NCI-H1092 (cell line): Measurements from ENCODE around the gene PRKN.

ENCODE experiments used
- DNase-seq: peaks from one replicate; lab custom pipeline; 2025; lab: John Stamatoyannopoulos, UW

The PRKN gene

DNA sequence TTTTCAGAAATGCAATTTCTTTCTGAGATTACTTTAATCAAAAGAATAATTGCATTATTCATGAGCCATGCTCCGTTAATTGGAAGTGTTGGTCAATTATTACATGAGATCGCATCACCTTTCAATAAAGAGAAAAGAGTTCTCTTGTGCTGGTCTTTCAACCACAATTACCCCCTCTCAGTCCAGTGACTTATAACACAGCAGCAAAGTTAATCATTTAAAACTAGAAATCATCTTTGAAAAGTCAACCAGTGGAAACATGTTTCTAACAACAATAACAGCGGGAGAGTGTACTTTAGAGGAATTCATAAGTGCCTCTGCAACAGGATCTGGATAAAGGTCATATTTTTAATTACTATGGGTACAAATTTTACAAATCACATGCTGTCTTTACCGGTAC lies 1069.4 kb downstream of the PRKN start:
- DNase-seq: no peak

DNA sequence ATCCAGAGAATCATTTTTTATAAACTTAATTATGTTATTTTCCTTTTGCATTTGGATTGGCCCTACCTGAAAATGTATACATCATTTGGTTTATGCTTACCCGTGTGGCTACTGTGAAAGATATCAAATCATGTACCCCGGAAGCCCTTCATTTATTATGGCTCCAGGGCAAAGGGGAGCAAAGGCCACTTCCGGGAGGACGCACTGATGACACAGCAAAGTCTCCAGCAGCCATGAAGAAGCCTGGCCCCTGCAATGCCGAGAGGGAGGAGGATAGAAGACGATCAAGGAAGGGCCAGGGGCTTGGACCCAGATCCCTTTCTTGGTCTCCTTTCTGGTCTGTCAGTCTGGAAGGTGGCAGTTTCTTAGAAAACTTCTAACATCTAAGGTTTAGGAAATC lies 1073.4 kb downstream of the PRKN start:
- no peak for DNase-seq

DNA sequence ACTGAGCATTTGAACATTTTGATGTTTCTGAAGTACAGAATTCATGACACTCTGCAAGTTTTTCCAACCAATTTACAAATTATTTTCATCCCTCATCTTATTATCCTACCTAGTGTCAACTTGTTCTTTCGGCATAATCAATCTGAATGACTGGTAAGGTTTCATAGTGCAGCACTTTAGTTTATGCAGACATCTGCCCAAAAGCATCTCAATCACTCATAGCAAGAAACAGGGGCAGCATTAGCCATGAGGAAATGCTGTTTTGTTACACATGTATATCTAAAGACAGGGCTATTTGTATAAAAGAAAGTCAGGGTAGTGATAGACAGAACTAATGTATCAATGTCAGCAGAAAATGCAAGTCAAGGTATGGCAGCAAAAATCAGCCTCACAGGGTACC lies 1075.6 kb downstream of the PRKN start:
- no peak for DNase-seq

DNA sequence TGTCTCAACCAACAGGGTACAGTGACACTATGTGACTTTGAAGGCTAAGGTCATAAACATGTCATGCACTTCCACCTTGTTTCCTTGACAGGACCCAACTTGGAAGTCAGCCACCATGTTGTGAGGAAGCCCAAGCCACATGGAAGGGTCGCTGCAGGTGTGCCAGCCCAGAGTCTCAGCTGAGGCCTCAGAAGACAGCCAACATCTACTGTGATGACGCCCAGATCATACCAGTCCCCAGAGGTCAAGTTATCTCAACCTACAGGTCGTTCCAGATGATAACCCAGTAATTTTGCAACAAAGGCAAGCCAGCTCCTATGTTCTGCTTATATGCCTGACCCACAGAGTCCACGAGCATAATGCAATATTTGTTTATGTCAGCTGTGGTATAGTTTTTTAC lies 1077.7 kb downstream of the PRKN start:
- no peak for DNase-seq

DNA sequence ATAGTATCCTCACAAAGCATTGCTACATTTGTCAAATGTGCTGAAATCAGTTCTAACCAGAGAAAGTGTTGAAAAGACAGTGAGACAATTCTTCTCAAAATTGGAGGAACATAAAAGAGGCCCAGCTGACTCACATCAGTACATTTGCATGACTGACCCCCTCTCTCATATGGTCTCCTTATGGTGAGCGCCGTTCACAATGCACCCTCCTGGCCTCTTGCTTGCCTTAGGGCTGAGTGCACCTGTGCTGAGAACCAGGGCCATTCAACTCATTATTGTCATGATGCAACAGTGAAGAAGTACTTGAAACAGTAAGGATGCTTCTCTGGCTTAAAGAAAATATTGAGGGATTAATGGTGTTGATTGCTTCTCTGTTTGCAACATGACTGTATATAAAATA lies 1078.5 kb downstream of the PRKN start:
- DNase-seq: no peak

DNA sequence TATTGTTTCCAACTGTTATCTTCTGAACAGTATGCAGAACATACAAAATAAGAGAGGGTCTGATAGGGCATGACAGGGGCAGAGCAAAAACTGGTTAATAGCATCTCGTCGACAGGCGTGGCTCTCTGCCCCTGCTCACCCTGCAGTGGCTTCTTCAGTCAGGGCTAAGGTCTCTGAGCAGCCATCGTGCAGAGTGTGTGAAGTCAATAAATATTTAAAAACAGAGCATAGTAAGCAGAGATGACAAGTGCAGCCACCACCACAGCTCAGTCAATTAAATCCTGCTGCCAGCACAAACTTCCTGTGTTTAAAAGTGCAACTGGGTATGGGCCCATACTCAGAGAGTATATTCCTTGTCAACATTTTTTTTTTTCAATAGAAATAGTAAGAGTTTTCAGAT lies 1080.3 kb downstream of the PRKN start:
- no peak for DNase-seq

DNA sequence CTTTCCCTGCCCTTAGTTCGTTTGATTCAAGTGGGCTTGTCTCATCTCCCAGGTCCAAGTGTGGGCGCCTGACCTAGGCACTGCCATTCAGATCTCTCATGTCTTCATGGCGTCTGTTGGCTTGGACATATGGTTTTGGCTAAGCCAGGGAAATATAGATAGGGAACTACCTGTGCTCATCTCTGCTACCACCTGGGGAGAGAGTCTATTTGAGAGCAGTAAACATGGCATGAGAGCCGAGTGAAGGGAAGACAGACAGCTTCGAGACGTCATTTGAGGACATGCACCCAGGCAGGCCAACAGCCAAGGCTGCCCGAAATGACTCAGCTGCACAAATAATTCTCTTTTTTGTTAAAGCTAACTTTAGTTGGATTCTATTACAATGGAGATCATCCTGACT lies 1083.0 kb downstream of the PRKN start:
- no peak for DNase-seq

DNA sequence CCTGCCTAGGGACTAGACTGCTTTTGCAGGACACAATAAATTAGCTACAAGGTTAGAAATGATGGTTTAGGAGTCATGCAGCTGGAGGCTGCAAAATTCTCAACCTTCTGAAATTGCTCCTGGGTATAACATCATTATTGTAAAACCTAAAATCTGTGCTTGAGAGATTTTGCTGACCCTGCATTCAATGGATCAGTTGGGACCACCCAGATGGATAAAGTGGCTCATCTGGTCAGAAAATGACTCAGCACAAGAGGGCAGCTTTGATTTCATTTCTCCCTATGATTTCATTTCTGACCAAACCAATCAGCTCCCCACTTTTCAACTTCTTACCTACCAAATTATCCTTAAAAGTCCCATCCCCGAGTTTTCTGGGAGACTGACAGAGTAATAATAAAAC lies 1086.4 kb downstream of the PRKN start:
- DNase-seq: no peak

DNA sequence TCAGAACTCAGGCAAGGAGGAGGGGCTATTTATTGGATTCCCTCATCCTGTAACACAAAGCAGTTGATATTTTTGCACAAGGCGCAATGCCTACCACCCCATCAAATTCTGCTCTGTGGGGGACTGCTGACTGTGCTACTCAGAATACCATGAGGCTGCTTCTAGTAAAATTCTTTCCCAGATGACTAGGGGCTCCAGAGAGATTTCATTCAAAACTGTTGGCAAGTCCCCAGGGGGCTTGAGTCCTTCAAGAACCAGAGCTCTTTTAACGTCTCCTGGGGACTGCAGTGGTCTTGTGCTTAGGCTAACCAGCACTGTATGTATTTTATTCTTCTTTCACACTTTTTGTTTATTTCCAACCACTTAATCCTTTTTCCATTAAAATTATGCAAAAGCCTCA lies 1087.8 kb downstream of the PRKN start:
- no peak for DNase-seq

DNA sequence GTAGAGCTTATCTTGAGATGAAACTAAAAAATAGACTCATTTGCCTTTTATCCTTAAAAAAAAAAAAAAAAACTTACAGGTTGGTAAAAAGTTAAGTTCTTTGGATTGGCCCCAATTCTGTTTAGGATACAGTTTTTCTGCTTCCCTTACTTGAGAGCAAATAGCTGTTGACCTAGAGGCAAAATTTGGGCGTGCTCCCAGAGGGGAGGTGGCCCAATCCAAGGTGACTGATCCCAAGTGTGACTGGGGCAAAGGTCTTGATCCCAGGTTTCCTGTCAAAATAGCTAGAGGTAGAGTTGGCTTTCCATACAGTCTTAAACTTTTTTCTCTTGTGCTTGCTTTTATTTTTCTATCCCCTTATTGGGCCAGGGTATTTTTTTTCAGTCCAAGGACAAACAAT lies 1089.9 kb downstream of the PRKN start:
- DNase-seq: no peak

DNA sequence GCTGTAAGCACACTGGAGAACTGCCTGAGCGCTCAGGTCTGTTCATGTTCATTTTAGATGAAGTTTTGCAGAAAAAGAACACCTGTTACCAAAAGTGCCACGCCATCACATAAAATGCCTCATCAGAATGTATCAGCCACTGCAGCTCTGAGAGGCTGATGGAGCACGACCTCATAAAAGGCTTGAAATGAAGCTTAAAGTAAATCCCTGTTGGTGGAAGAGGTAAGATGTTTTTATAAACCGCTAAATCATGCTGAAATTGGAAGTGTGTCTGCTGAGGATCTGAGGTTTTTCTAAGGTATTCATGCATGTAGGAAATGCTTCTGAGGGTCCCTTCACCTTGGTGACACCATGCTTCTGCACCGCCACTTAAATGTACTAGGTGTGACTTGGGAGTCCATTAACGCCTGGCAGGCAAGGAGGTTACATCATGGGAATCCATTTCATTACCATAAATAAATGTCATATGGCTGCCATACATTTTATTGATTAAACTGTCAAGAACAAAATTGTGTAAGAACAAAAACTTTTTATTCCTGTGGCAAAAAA lies 1090.6 kb downstream of the PRKN start:
- no peak for DNase-seq

DNA sequence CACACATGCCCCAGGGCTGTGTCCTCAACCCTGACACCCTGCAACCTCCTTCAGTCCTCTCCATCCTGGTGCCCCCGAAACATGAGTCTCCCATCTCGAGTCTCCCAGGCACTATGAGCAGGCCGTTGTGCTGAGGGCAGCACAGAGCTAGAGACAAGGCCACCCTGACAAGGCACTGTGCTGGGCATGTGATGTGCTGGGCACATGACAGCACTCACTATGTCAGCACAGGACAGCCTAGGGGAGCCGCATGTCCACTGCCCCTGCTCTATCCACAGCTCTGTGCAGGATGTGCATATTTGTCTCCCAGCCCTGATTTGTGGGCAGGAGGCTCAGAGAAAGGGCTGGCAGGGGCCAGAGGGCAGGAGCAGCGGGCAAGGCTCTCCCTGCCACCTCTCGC lies 1091.6 kb downstream of the PRKN start:
- no peak for DNase-seq

DNA sequence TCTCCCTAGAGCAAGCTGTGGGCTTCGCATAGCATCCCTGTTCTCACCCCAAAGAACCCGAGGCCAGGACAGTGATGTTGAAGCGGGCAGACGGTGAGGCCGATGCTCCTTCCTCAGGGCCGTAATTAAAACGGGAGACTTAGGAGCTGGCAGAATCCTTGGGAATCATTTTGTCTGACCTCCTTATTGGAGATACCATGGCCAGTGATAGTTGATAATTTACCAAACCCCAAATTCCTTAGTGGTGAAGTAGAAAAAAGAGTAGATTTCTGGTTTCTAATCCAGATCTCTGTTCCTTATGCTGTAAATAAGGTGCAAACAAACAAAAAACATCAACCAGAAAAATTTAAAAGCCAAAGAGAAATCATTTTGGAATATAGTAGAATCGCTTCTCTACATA lies 1092.7 kb downstream of the PRKN start:
- no peak for DNase-seq

DNA sequence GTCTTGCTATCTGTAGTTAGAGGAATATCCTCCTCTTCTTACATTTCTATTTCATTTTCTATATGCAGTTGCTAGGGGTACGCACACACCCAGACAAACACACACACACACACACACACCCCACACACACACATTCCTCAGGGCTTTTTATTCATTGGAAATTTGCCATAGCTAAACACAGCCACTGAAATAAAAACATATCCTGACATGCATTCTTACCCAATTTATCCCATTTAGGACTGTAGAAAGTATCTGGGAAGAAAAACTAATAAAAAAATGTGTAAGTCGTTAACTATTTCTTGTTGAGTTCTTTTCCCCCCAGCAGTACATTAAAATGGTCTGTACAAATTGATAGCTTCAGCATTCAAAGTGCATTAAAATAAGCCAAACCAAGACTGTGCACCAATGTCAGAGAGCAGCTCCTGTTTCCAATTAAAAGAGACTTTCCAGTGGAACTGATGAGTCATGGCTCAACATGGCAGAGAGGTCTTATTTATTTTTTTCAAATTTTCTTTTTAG lies 1095.8 kb downstream of the PRKN start:
- DNase-seq: no peak

DNA sequence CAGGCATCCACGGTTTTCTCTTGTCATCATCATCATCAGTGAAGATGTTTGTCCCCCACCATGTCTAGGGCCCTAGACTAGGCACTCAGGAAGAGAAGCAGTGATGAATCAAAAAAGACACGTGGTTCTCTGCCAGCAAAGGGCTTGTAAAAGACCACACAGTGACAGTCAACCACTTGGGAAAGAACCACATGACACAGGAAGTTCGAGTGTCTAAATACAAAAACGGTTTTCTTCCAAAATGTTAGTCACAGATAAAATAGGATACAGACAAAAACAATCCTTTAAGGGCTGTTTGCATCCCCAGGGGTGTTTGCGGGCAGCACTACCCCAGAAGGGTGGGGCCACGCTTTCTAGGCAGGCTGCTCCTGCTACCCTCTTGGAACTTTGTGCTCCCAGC lies 1096.9 kb downstream of the PRKN start:
- no peak for DNase-seq

DNA sequence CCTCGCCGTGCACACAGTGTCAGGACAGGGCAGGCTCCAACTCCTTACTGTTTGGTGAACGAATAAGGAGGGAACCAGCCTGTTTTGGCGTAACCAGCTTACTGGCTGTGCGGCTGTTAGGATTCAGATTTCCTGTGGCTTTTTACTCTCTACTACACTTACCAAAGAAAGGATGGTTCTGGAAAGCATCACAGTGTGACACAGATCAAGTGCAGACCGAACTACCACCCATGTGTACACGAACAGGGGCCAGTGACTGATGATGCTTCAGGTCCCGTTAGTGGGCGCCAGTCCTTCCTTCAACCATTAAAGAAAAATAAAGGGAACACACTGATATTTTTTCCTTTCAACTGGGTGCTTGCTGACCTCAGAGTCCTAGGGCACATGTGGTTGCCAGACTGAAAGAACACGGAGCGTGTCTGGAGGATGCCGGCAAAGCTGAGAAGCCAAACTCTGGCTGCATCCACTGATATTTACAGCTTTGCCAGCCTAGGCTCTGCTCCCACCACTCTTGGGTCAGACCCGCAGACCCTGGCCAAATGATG lies 1101.4 kb downstream of the PRKN start:
- DNase-seq: no peak

DNA sequence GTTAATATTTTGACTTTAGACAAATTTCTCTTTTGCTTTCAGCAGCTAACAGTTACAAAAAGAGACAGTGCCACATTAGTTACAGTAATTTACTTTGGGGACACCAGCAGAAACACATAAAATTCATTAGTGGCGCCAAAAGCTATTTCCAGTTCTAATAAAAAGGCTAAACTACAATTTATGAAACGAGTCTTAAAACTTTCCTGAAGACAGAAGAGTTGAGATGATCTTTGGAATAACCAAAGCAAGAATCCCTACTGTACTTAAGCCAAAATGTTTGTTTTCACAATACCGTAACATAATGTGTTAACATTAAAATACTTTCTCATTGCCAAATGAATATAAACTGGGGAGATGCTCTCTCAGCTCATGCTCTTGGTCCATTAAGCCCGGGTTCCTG lies 1103.5 kb downstream of the PRKN start:
- DNase-seq: no peak

DNA sequence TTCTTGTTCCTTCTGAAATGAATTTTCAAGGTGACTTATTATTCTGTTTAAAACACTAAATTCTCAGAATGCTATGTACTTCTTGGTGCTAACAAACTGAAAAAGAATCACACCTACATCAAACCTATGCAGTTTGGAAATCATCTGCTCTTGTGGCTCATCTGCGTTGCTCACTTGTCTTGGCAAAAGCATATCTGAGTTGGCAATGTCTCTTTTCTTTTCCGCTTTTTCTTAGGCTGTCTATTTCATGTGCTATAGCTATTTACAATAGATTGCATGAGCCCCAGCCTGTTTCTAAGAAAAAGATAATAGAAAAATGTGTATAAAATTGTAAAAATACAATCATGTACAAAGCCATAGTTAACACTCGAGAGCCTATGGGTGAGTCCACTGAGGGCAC lies 1104.8 kb downstream of the PRKN start:
- no peak for DNase-seq

DNA sequence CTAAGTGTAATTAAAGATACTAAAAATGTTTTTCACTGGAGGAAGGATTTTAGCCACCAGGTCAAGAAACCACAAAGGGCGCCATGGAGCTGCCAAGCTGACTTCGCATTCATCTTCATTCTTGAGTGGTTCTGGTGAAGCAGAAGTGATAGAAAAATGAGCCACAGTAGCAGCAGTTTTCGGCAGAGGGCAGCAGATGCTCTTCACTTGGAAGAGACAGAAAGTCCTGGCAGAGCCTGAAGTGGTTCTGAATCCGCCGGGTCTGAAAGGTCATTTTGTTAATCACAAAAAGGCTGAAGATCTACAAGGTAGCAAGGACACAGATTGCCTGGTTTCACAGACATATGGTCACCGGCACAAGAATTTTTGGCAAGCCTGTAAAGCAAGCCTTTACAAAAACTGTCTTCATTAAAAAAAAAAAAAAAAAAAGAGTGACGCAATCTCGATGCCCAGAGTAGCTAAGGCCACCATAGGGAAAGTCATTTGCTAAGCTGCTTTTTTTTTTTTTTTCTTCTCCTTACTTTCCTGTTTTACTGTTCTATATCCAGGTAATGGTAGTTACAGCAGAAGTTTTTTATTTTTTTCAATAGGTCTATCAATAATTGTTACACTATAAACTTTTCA lies 1108.6 kb downstream of the PRKN start:
- DNase-seq: peak; percentile 83

DNA sequence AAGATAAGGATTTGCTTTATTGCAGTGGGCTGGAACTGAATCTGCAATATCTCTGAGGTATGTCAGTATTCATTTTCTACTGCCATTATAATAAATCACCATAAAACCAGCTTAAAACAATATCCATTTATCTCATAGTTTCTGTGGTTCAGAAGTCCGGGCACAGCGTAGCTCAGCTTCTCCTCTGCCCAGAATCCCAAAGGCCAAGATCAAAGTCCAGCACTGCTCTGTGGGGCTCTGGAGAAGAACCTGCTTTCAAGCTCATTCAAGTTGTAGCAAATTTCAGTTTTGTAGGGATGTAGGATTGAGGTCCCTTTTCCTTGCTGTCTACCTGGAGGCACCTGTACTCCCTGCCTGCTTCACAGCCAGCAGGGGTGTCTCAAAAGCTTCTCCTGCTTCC lies 1113.9 kb downstream of the PRKN start:
- no peak for DNase-seq

DNA sequence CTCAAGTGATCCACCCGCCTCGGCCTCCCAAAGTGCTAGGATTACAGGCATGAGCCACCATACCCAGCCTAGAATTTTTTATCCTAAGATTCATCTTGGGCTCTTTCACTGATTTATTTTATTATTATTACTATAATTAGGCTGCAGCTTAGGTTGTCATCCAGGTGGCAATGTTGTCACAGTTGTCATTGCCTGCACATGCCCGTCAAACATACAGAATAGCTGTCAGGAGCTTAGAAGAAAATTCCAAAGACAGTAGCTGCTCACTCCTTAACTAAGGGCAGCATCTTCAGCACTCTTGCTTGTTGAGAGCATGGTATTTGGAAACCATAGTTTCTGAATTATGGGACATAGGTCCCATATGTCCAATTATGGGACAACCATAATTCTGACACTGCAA lies 1118.8 kb downstream of the PRKN start:
- DNase-seq: no peak

DNA sequence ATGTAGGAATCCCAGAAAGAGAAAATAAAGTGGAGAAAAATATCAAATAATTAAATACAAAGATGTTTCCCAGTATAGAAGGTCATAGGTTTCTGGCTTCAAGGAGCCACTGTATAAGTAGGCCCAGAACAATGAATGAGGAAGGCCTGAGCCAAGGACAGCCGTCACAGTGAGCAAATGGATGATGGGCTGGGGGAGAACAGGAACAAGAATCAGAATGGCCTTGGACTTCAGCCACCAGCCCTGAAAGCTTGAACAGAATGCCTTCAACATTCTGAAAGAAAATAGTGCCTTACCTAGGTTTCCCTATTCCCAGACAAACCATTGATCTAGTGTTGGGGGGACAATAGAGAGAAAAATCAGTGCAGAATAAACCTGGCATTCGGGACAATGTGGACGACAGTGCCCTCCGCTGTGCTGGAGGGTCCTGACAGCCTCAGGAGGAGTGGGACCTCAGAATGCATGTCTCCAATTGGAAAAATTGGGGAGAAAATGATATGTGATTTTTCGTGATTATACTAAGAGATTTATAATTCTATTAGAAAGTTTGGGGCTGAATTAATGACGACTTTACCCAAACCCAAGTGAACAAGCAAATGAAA lies 1119.8 kb downstream of the PRKN start:
- DNase-seq: no peak

DNA sequence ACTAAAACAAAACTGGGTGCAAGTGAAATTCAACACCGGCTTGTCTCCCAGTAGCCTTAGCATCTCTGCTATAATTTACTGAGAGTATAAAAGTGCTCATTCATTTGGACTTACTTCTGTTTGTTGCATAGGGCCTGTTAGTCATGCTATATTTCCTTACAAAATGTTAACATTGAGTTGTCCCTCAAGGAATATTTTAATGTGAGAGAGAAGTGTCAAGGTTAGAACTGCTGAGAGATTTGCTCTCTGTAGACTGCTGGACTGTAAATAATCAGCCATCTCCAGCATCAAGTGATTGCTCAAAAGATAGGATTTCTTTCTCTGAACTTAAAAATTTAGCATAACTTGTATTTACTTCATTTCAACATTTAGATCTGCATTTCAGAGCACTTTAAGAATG lies 1125.2 kb downstream of the PRKN start:
- DNase-seq: no peak

DNA sequence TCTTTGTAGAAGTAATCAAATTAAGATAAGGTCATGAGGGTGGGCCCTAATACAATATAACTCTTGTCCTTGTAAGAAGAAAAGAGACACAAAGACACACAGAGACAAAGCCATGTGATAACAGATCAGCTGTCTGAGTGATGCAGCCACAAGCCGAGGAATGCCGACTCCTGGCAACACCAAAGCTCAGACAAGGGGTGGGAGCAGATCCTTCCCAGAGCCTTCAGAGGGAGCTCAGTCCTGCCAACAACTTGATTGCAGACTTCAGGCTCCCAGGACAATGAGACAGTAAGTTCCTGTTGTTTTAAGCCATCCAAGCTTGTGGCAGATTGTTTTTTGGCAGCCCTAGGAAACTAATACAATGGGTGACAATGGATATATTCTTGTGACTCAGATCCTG lies 1128.7 kb downstream of the PRKN start:
- no peak for DNase-seq
